CD4-positive, alpha-beta memory T cell (primary cell): ENCODE results near the gene TRAP1. TPM values are rescaled to one million over a fixed set of nuclear protein-coding genes. Genes with fewer than 3 reads are reported as not detected.
A peak's percentile ranks its signal among the peaks of the same experiment; 100 is the strongest.

Experiments used
- CTCF ChIA-PET: fragments of 350-600 bp; sonication (Branson Sonifier 250); formaldehyde crosslinking; loops from one replicate; lab custom pipeline; 2021; ENCODE audit warnings: inconsistent platforms; ENCODE audit not compliant: partially characterized antibody; lab: Charles Lee
- POLR2A ChIA-PET: fragments of 350-600 bp; sonication (Branson Sonifier 250); formaldehyde crosslinking; loops from one replicate; lab custom pipeline; 2021; ENCODE audit not compliant: partially characterized antibody; lab: Charles Lee
- DNase-seq, 5 donors: peaks; one replicate each; pipeline versions ENCODE4 v3.0.0 to v3.0.0-alpha.2; 2020 to 2022; ENCODE audit warnings: mixed read lengths in 1 of 5
- H3K27ac ChIP-seq: one replicate; pipeline ENCODE4 v1.7.0; 2013; ENCODE audit warnings: low read depth, low read length
- H3K27me3 ChIP-seq: 2 replicates; pipeline ENCODE4 v1.7.0; 2013; ENCODE audit warnings: mild to moderate bottlenecking, low read length, moderate library complexity; ENCODE audit not compliant: insufficient read depth
- H3K36me3 ChIP-seq: 2 replicates; pipeline ENCODE4 v1.7.0; 2013; ENCODE audit warnings: mild to moderate bottlenecking, low read length, moderate library complexity; ENCODE audit not compliant: insufficient read depth
- H3K4me1 ChIP-seq: 2 replicates; pipeline ENCODE4 v1.7.0; 2013; ENCODE audit warnings: mild to moderate bottlenecking, low read length, moderate library complexity; ENCODE audit not compliant: insufficient read depth
- H3K4me3 ChIP-seq, 2 donors: one replicate each; pipeline ENCODE4 v1.7.0; 2013; ENCODE audit warnings: low read length in 2 of 2, mild to moderate bottlenecking in 1 of 2
- H3K9me3 ChIP-seq, 2 donors: one replicate each; pipeline ENCODE4 v1.7.0; 2013; ENCODE audit warnings: low read length in 2 of 2, control low read depth in 1 of 2; ENCODE audit not compliant: control insufficient read depth in 1 of 2
- H3K27ac Mint-ChIP-seq, 7 donors: one replicate each; pipeline ENCODE4 v1.8.0; 2020 to 2021; ENCODE audit warnings: mixed read lengths in 7 of 7, mild to moderate bottlenecking in 6 of 7, inconsistent platforms in 3 of 7, moderate library complexity in 3 of 7
- H3K27me3 Mint-ChIP-seq, 2 donors: one replicate each; pipeline ENCODE4 v1.8.0; 2020 to 2021; ENCODE audit warnings: mixed read lengths in 2 of 2
- H3K36me3 Mint-ChIP-seq, 2 donors: one replicate each; pipeline ENCODE4 v1.8.0; 2020 to 2021; ENCODE audit warnings: mixed read lengths in 2 of 2, inconsistent platforms in 1 of 2, mild to moderate bottlenecking in 1 of 2
- H3K4me1 Mint-ChIP-seq, 4 donors: one replicate each; pipeline ENCODE4 v1.8.0; 2020 to 2021; ENCODE audit warnings: mixed read lengths in 4 of 4, mild to moderate bottlenecking in 1 of 4
- H3K4me3 Mint-ChIP-seq, 8 donors: one replicate each; pipeline ENCODE4 v1.8.0; 2020 to 2021; ENCODE audit warnings: mixed read lengths in 8 of 8, mild to moderate bottlenecking in 7 of 8, moderate library complexity in 6 of 8, inconsistent platforms in 3 of 8
- H3K9me3 Mint-ChIP-seq, 8 donors: one replicate each; pipeline ENCODE4 v1.8.0; 2020 to 2021; ENCODE audit warnings: mixed read lengths in 8 of 8, mild to moderate bottlenecking in 5 of 8, inconsistent platforms in 3 of 8, moderate library complexity in 1 of 8
- intact Hi-C: fragments of 100-400 bp; cut with micrococcal nuclease; formaldehyde crosslinking; loops from one replicate; pipeline ENCODE4 v1.15.1; 2023
- polyA plus RNA-seq, 2 donors: library from polyadenylated mRNA; unstranded; fragments of 300-500 nt; fragmentation: Illumina TruSeq; gene quantifications; one replicate each; pipeline ENCODE4 v1.2.3, GENCODE V29; 2021
- total RNA-seq, 2 experiments: library from RNA; stranded (reverse); gene quantifications; one replicate each; pipeline ENCODE4 v1.2.3, GENCODE V29; 2021

TRAP1 gene
- total RNA-seq (100 to 1,000 TPM; 101 to 111 TPM), polyA plus RNA-seq (10 to 100 TPM; 56.4 to 59.2 TPM)

GRCh38 chr16:3717235-3718018 is at the start of gene TRAP1:
Gene TRAP1 (minus strand): TSS chr16:3717524. CDS start chr16:3717508, 16 bp downstream.
- POLR2A ChIA-PET = interaction anchor here (0.6 to 1.9 kb wide), 19 partner anchors 8 to 834 kb away, joined by 3 to 6 read pairs (median 4); partner anchors contain the start of genes CREBBP, FLYWCH2, ZNF174 and ZNF263
- intact Hi-C loops = loop anchor here (1.0 kb wide), 1 partner anchor 163 kb away; the partner anchor contains the start of gene CREBBP
- peak within 1 kb of the TSS; percentile 86 to 95 (median 92) for H3K27ac Mint-ChIP-seq

GRCh38 chr16:3766177-3766576 is 48.9 kb upstream of the TRAP1 start:
- CTCF ChIA-PET = no interaction called here
- intact Hi-C loops = no loop called here
- POLR2A ChIA-PET = no interaction called here

More at GRCh38 chr16:3717235-3718018, at the start of gene TRAP1:
- Mint-ChIP-seq H3K4me1 (peaks cover 21 to 42% (median 25%) of the 10 kb centered on the region in 4 donors), H3K9me3 (peaks cover 0 to 2% (median 0%) of the 10 kb centered on the region in 8 donors), H3K4me3 (peak within 1 kb of the TSS; percentile 90 to 93 (median 91)), H3K36me3 (peaks cover 5 to 11% of the 10 kb centered on the region in 2 donors), H3K27me3 (no peaks in the 10 kb centered on the region)
- Histone ChIP-seq H3K4me1 (peaks cover 22% of the 10 kb centered on the region), H3K27me3 (no peaks in the 10 kb centered on the region), H3K27ac (peak within 1 kb of the TSS; percentile 86), H3K9me3 (no peaks in the 10 kb centered on the region), H3K36me3 (peaks cover 3% of the 10 kb centered on the region), H3K4me3 (peak within 1 kb of the TSS; percentile 78 to 79)
- DNase-seq = peak; percentile 87 to 90 (median 88)
- CTCF ChIA-PET = interaction anchor here (1.2 kb wide), 2 partner anchors 161 to 567 kb away, joined by 3 read pairs; no protein-coding TSS in a partner anchor

GRCh38 chr16:3764409-3764808 is 47.1 kb upstream of the TRAP1 start:
- Mint-ChIP-seq H3K4me1 (peaks cover 0 to 4% (median 0%) of the 10 kb centered on the region in 4 donors), H3K27ac (no peak overlapping the region), H3K27me3 (no peaks in the 10 kb centered on the region), H3K9me3 (no peaks in the 10 kb centered on the region), H3K4me3 (no peak overlapping the region), H3K36me3 (peaks cover 30 to 68% of the 10 kb centered on the region in 2 donors)
- H3K4me1 ChIP-seq = no peaks in the 10 kb centered on the region
- H3K36me3 ChIP-seq = peaks cover 57% of the 10 kb centered on the region
- no peak for DNase-seq
- H3K4me3 ChIP-seq = no peak overlapping the region
- POLR2A ChIA-PET = interaction anchor here (1.0 kb wide), 1 partner anchor 16 kb away, joined by 3 read pairs; no protein-coding TSS in a partner anchor
- H3K27me3 ChIP-seq = no peaks in the 10 kb centered on the region
- CTCF ChIA-PET = interaction anchor here (0.9 kb wide), 1 partner anchor 110 kb away, joined by 3 read pairs; no protein-coding TSS in a partner anchor
- H3K9me3 ChIP-seq = no peaks in the 10 kb centered on the region
- no peak overlapping the region for H3K27ac ChIP-seq
- intact Hi-C loops = no loop called here

More at GRCh38 chr16:3766177-3766576, 48.9 kb upstream of the TRAP1 start:
- DNase-seq = no peak
- Histone ChIP-seq H3K27me3 (no peaks in the 10 kb centered on the region), H3K4me1 (no peaks in the 10 kb centered on the region), H3K9me3 (no peaks in the 10 kb centered on the region), H3K27ac (no peak overlapping the region), H3K4me3 (no peak overlapping the region), H3K36me3 (peaks cover 70% of the 10 kb centered on the region)
- H3K4me3 Mint-ChIP-seq = no peak overlapping the region
- no peak overlapping the region for H3K27ac Mint-ChIP-seq
- peaks cover 0 to 2% (median 0%) of the 10 kb centered on the region in 4 donors for H3K4me1 Mint-ChIP-seq
- no peaks in the 10 kb centered on the region for H3K9me3 Mint-ChIP-seq
- no peaks in the 10 kb centered on the region for H3K27me3 Mint-ChIP-seq
- peaks cover 42 to 76% of the 10 kb centered on the region in 2 donors for H3K36me3 Mint-ChIP-seq

GRCh38 chr16:3762107-3762750 is 44.9 kb upstream of the TRAP1 start:
- POLR2A ChIA-PET = no interaction called here
- Mint-ChIP-seq H3K4me3 (no peak overlapping the region), H3K27ac (no peak overlapping the region)

GRCh38 chr16:3761375-3762106 is 44.2 kb upstream of the TRAP1 start:
- peaks cover 48% of the 10 kb centered on the region for H3K36me3 ChIP-seq
- H3K27ac ChIP-seq = no peak overlapping the region
- no peak for DNase-seq
- H3K9me3 Mint-ChIP-seq = no peaks in the 10 kb centered on the region
- intact Hi-C loops = no loop called here
- H3K36me3 Mint-ChIP-seq = peaks cover 22 to 70% of the 10 kb centered on the region in 2 donors
- H3K9me3 ChIP-seq = no peaks in the 10 kb centered on the region
- no peaks in the 10 kb centered on the region for H3K4me1 ChIP-seq
- peaks cover 0 to 2% (median 0%) of the 10 kb centered on the region in 4 donors for H3K4me1 Mint-ChIP-seq
- H3K27ac Mint-ChIP-seq = peak overlapping the region in 1 of 7 donors; percentile 41
- H3K27me3 ChIP-seq = no peaks in the 10 kb centered on the region
- H3K27me3 Mint-ChIP-seq = no peaks in the 10 kb centered on the region
- CTCF ChIA-PET = no interaction called here
- no peak overlapping the region for H3K4me3 Mint-ChIP-seq
- POLR2A ChIA-PET = no interaction called here
- no peak overlapping the region for H3K4me3 ChIP-seq

More at GRCh38 chr16:3762107-3762750, 44.9 kb upstream of the TRAP1 start:
- H3K4me3 ChIP-seq = no peak overlapping the region
- no peak overlapping the region for H3K27ac ChIP-seq
- no peaks in the 10 kb centered on the region for H3K27me3 Mint-ChIP-seq
- H3K36me3 ChIP-seq = peaks cover 52% of the 10 kb centered on the region
- no peaks in the 10 kb centered on the region for H3K9me3 ChIP-seq
- H3K9me3 Mint-ChIP-seq = no peaks in the 10 kb centered on the region
- H3K4me1 ChIP-seq = no peaks in the 10 kb centered on the region
- no peaks in the 10 kb centered on the region for H3K27me3 ChIP-seq
- DNase-seq = no peak
- intact Hi-C loops = no loop called here
- CTCF ChIA-PET = no interaction called here
- H3K36me3 Mint-ChIP-seq = peaks cover 27 to 70% of the 10 kb centered on the region in 2 donors
- peaks cover 0 to 2% (median 0%) of the 10 kb centered on the region in 4 donors for H3K4me1 Mint-ChIP-seq

GRCh38 chr16:3760518-3760917 is 43.2 kb upstream of the TRAP1 start:
- peaks cover 41% of the 10 kb centered on the region for H3K36me3 ChIP-seq
- H3K27ac Mint-ChIP-seq = peak overlapping the region in 1 of 7 donors; percentile 61
- H3K36me3 Mint-ChIP-seq = peaks cover 24 to 70% of the 10 kb centered on the region in 2 donors

More at GRCh38 chr16:3760518-3760917, 43.2 kb upstream of the TRAP1 start:
- no peak overlapping the region for H3K4me3 ChIP-seq
- no peak for DNase-seq
- H3K9me3 ChIP-seq = no peaks in the 10 kb centered on the region
- ChIA-PET POLR2A (no interaction called here), CTCF (no interaction called here)
- no peaks in the 10 kb centered on the region for H3K27me3 ChIP-seq
- Mint-ChIP-seq H3K27me3 (no peaks in the 10 kb centered on the region), H3K4me1 (peaks cover 0 to 2% (median under 1%) of the 10 kb centered on the region in 4 donors), H3K4me3 (no peak overlapping the region), H3K9me3 (no peaks in the 10 kb centered on the region)
- intact Hi-C loops = no loop called here
- H3K4me1 ChIP-seq = no peaks in the 10 kb centered on the region
- no peak overlapping the region for H3K27ac ChIP-seq
